ENCODE measurements around the gene TMTC4. TPM values are rescaled to one million over a fixed set of nuclear protein-coding genes. Genes with fewer than 3 reads are reported as not detected.
"Not testable (repeated sequence)": the region's sequence is repeated elsewhere in the genome, so short reads cannot be mapped to it uniquely, and the experiment has no call there.

TMTC4 gene
- polyA plus RNA-seq, 2 of the 4 experiments (the other 2 are of a cell fraction) = 15.6 to 17.5 TPM

- H3K4me1 ChIP-seq = no peaks in the 10 kb centered on the region
- no peak for FAIRE-seq
- TF ChIP-seq EHMT2 (IDR thresholded peaks at IDR 0.05; ENCODE audit: low read depth) (no peak), KDM5A (IDR thresholded peaks at IDR 0.05) (no peak), POLR2A (IDR thresholded peaks at IDR 0.05; ENCODE audit: low read length) (no peak), BCL3 (IDR thresholded peaks at IDR 0.05) (no peak), HES2 (IDR thresholded peaks at IDR 0.05) (no peak), CBX2 (IDR thresholded peaks at IDR 0.05; ENCODE audit: borderline replicate concordance, low read depth) (no peak)
- no peaks in the 10 kb centered on the region for H3K9me3 ChIP-seq
- no peak overlapping the region for H3K4me2 ChIP-seq
- ChIA-PET CTCF (no interaction called here), POLR2A (no interaction called here)
- ATAC-seq = no peak
- no peak for DNase-seq (ENCODE audit: low read depth in 1 of 2, low spot score in 1 of 2)
- no peak overlapping the region for H3K27ac ChIP-seq
- H3K4me3 ChIP-seq = no peak overlapping the region
- 45% methylated on average over 3 of the region's 3 CpGs for WGBS (ENCODE audit: missing lambda C conversion rate)
Observed at GRCh38 chr13:100680131-100680530, 5.5 kb upstream of the TMTC4 start.

GRCh38 chr13:100677128-100677527 lies 2.5 kb upstream of the TMTC4 start:
- H3K4me1 ChIP-seq; H3K27ac ChIP-seq; CTCF ChIA-PET; FAIRE-seq; DNase-seq (ENCODE audit: low read depth in 1 of 2, low spot score in 1 of 2); H3K4me3 ChIP-seq; H3K4me2 ChIP-seq; ATAC-seq; H3K9me3 ChIP-seq; POLR2A ChIA-PET: not testable (repeated sequence)
- WGBS (ENCODE audit: missing lambda C conversion rate) = 83% methylated on average over 3 of the region's 5 CpGs

GRCh38 chr13:100675661-100676129 lies 1.1 kb upstream of the TMTC4 start:
- DNase-seq (ENCODE audit: low read depth in 1 of 2, low spot score in 1 of 2) (no peak), FAIRE-seq (no peak), ATAC-seq (no peak)
- TF ChIP-seq RAD21 (conservative IDR thresholded peaks at IDR 0.05 in 1 of 2, IDR thresholded peaks at IDR 0.05 in 1 of 2) (no peak), HEYL (CRISPR knock-in tag; IDR thresholded peaks at IDR 0.05) (no peak), KDM5A (IDR thresholded peaks at IDR 0.05) (no peak), BHLHE40 (IDR thresholded peaks at IDR 0.05; ENCODE audit: low read depth, low read length) (no peak), MAX (IDR thresholded peaks at IDR 0.05) (no peak), HES2 (IDR thresholded peaks at IDR 0.05) (no peak), ATOH8 (CRISPR knock-in tag; IDR thresholded peaks at IDR 0.05; ENCODE audit: low read depth) (no peak), ZSCAN20 (CRISPR knock-in tag; IDR thresholded peaks at IDR 0.05) (no peak), EHMT2 (IDR thresholded peaks at IDR 0.05; ENCODE audit: low read depth) (no peak), RFX5 (IDR thresholded peaks at IDR 0.05) (no peak)
- Histone ChIP-seq H3K9me3 (no peaks in the 10 kb centered on the region), H3K4me2 (peak overlapping the region; percentile 89), H3K27ac (peak overlapping the region; percentile 89 to 94), H3K4me1 (peaks cover 10% of the 10 kb centered on the region; the same call in 2 of the 3 replicates), H3K4me3 (peak overlapping the region; percentile 73)
- 75% methylated on average over 14 of the region's 15 CpGs for WGBS (ENCODE audit: missing lambda C conversion rate)
- CTCF ChIA-PET = interaction anchor here (1.0 kb wide), 1 partner anchor 1020 kb away, joined by 3 read pairs; no protein-coding TSS in a partner anchor
- POLR2A ChIA-PET = no interaction called here

GRCh38 chr13:100674872-100675660 lies 471 bp upstream of the TMTC4 start:
- peak overlapping the region; percentile 92 to 98 for H3K27ac ChIP-seq
- peaks cover 10% of the 10 kb centered on the region; the same call in 2 of the 3 replicates for H3K4me1 ChIP-seq
- peak; percentile 88 to 97 for ATAC-seq
- peak overlapping the region; percentile 89 for H3K4me2 ChIP-seq
- no peak for FAIRE-seq
- H3K4me3 ChIP-seq = peak overlapping the region; percentile 73
- under 1% methylated on average over 24 of the region's 67 CpGs for WGBS (ENCODE audit: missing lambda C conversion rate)
- no peaks in the 10 kb centered on the region for H3K9me3 ChIP-seq
- ChIA-PET CTCF (interaction anchor here (0.5 to 2.1 kb wide), 6 partner anchors 10 to 638 kb away, joined by 3 to 15 read pairs (median 3); no protein-coding TSS in a partner anchor), POLR2A (interaction anchor here (0.5 to 1.6 kb wide), 4 partner anchors 18 to 1029 kb away, joined by 3 to 9 read pairs (median 4); partner anchors contain the start of gene ZIC2)
- DNase-seq (ENCODE audit: low read depth in 1 of 2, low spot score in 1 of 2) = peak; percentile 89 to 96
- no peak for TF ChIP-seq RCOR1 (IDR thresholded peaks at IDR 0.05; ENCODE audit: low read depth, low read length)
- TF ChIP-seq POLR2A (IDR thresholded peaks at IDR 0.05; ENCODE audit: low read length) = peak; percentile 67
- no peak for TF ChIP-seq FOSL2 (IDR thresholded peaks at IDR 0.05)
- no peak for TF ChIP-seq FOSL2 (CRISPR knock-in tag; IDR thresholded peaks at IDR 0.05)
- TF ChIP-seq KDM1A (IDR thresholded peaks at IDR 0.05; ENCODE audit: low read depth) = no peak
- TF ChIP-seq CEBPB (IDR thresholded peaks at IDR 0.05) = no peak
- no peak for TF ChIP-seq HMGXB4 (CRISPR knock-in tag; IDR thresholded peaks at IDR 0.05; ENCODE audit: borderline replicate concordance)
- TF ChIP-seq HDAC2 (IDR thresholded peaks at IDR 0.05) = no peak
- TF ChIP-seq MAX (IDR thresholded peaks at IDR 0.05) = peak; percentile 28; the same call in 1 of the 2 replicates
- no peak for TF ChIP-seq HOXB5 (CRISPR knock-in tag; IDR thresholded peaks at IDR 0.05)
- peak; percentile 45; the same call in 1 of the 2 replicates for TF ChIP-seq PHF8 (IDR thresholded peaks at IDR 0.05; ENCODE audit: borderline replicate concordance, low read depth)
- no peak for TF ChIP-seq CBX2 (IDR thresholded peaks at IDR 0.05; ENCODE audit: borderline replicate concordance, low read depth)
- TF ChIP-seq HES2 (IDR thresholded peaks at IDR 0.05) = no peak
